ENCODE data around the gene TRAF2.

Gene TRAF2

GRCh38 chr9:136965771-136966484 lies 79.6 kb downstream of the TRAF2 start:
- no peak for DNase-seq

- DNase-seq = no peak
Measured at GRCh38 chr9:136968333-136969127, 82.2 kb downstream of the TRAF2 start.

DNA sequence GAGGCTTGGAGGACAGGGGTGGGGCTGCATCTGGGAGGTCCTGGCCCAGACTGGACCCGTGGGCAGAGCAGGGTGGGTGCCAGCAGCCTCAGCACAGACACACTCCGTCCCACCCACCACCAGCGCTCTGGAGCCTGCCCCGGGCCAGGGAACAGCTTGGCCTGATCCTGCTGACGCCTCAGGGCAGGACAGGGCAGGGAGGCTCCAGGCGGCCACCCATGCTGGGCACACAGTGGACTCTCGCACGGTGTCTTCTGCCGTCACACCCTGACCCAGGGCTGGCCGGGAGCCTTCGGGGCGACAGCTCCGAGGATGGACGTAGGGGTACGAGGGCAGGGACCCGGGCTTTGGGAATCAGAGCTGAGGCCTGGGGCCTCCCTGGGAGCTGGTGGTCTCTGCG lies 82.8 kb downstream of the TRAF2 start:
- no peak for DNase-seq

DNA sequence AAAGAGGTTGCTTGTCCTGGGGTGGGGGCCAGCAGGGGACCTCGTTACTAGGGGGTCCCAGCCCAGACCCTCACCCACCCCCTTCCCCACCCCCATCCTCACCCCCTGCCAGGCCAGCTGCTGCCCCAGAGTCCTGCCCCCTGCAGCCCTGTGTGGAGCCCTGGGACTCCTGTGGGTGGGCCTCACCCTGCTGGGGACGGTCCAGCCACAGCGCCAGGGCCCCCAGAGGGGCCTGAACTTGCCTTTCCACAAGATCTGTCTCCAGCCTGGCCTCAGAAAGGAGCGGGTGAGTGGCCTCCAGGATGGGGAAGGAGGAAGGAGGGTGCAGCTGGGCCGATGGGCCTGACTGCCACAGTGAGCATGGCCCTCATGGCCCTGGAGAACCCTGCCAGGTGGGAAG lies 83.5 kb downstream of the TRAF2 start:
- no peak for DNase-seq

DNA sequence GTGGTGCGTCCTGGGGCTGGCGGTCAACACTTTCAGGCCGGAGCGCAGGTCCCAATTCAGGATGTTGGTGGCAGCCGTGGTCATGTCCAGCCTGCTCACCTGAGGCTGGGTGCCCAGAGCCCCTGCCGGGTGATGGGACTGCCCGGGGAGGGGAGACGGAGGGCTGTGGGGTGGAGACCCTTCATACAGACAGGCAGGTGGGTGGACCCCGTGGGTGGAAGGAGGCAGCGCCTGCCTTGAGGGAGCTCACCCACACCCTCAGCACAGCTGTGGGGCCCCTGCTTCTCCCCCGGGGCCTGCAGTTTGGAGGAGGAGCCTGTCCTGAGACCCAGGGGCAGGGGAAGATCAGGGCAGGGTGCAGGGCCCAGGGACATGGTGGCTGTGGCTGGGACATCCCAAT lies 84.0 kb downstream of the TRAF2 start:
- DNase-seq = no peak

DNA sequence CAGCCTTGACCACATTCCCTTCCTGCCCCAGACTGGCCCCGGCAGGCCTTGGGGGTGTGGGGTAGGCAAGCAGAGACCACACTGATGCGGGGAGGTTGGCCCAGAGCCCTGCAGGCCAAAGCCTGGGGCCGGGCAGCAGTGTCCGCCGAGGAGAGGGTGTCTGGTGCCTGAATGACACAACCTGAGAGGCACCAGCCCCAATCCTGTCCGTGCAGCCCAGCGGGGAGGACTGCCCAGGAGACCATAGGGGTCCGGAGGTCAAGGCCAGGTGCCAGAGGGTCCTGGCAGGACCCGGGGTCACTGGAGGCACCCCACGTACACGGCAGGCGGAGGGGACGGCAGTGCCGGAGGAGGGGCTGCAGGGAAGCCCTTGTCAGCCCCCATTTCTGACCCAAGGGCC lies 85.4 kb downstream of the TRAF2 start:
- DNase-seq = no peak

DNA sequence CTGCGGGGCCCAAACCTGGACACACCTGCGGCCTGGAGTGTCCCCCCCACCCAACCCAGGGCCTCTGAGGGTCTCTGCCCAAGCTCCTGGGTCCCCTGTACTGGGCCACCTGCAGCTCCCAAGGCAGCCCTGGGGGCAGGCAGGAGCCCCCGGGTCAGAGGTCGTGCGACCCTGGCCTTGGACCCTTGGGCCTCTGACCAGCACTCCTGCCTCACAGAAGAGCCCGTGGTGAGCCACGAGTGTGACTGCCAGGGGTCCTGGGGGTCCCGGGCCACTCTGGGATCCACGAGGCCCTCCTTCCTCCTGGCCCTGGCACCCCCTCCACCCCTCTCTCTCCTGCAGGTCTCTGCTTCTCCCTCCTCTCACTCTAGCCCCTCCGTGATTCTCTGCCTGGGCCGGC lies 86.0 kb downstream of the TRAF2 start:
- no peak for DNase-seq

DNA sequence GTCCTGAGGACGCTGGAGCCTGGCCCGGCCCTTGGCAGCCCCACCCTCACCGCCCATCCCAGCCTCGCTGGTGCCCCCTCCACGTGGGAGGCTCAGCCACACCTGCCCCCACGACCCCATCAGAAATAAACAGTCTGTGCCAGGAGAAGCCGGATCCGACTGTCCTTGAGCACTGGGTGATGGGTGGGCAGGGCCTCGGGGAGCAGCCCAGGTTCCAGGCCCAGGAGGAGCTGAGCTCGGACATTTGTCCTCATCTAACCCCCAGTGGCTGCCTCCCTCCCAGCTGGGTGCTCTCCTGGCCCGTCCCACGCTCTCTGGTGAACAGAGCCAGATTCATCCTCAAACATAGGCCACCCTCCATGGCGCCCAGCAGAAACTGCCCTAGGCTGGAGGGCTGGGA lies 86.4 kb downstream of the TRAF2 start:
- DNase-seq = no peak

- no peak for DNase-seq
Measured at GRCh38 chr9:136973618-136974617, 87.6 kb downstream of the TRAF2 start.

GRCh38 chr9:136974817-136975535 lies 88.7 kb downstream of the TRAF2 start:
- DNase-seq = no peak

DNA sequence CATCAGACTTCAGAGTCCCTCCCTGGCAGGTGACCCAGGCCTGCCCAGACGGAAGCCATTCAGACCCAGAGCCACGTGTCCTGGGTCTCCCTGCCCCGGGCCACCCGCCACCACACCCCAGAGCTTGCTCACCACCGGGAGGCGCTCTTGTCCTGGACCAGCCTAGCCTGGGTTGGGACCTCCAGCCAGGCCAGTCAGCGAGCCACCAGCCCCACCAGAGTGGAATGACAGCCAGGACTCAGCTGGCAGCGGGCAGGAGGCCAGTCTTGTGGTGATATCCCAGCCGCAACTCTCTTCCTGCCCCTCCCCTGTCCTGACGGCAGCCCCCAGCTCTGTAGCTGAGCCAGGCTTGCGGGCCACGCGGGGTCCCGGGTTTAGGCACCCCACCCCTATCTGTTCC lies 89.3 kb downstream of the TRAF2 start:
- peak; percentile 56 for DNase-seq
